Chondrocyte (in vitro differentiated cells): ENCODE measurements around the gene NTN5. TPM values are rescaled to one million over a fixed set of nuclear protein-coding genes. Genes with fewer than 3 reads are reported as not detected.

Experiments used
- DNase-seq: peaks from one replicate; pipeline ENCODE4 v3.0.0; 2021; ENCODE audit warnings: mixed read lengths, low spot score
- H3K27ac Mint-ChIP-seq: one replicate; pipeline ENCODE4 v1.8.0; 2021; ENCODE audit warnings: mild to moderate bottlenecking, moderate library complexity, mixed read lengths; ENCODE audit not compliant: unreplicated experiment
- H3K27me3 Mint-ChIP-seq: 2 replicates; pipeline ENCODE4 v1.8.0; 2021; ENCODE audit warnings: low read depth, mixed read lengths
- H3K36me3 Mint-ChIP-seq: 2 replicates; pipeline ENCODE4 v1.8.0; 2021; ENCODE audit warnings: low read depth, mixed read lengths
- H3K4me1 Mint-ChIP-seq: 2 replicates; pipeline ENCODE4 v1.8.0; 2021; ENCODE audit warnings: low read depth, mild to moderate bottlenecking, mixed read lengths
- H3K4me3 Mint-ChIP-seq: one replicate; pipeline ENCODE4 v1.8.0; 2021; ENCODE audit warnings: mild to moderate bottlenecking, moderate library complexity, mixed read lengths; ENCODE audit not compliant: unreplicated experiment
- H3K9me3 Mint-ChIP-seq: 2 replicates; pipeline ENCODE4 v1.8.0; 2021; ENCODE audit warnings: low read depth, mixed read lengths
- CTCF ChIP-seq: fragments of 200-600 bp; sonication (generic); IDR thresholded peaks from 2 replicates; pipeline ENCODE4 v1.5.0; 2021; ENCODE audit warnings: antibody characterized with exemption, mild to moderate bottlenecking, moderate library complexity
- total RNA-seq: library from RNA; stranded (reverse); gene quantifications from 3 replicates; pipeline ENCODE4 v1.2.1, GENCODE V29; 2021

NTN5 gene
- total RNA-seq, 1 donor from 2014 or later, result 0.97 TPM

- H3K27ac Mint-ChIP-seq, result peak within 1 kb of the TSS; percentile 86
- TF ChIP-seq CTCF, result peak; percentile 89
- H3K36me3 Mint-ChIP-seq, result peaks cover 2% of the 10 kb centered on the region
- H3K27me3 Mint-ChIP-seq, result no peaks in the 10 kb centered on the region
- DNase-seq, result no peak
- peaks cover 30% of the 10 kb centered on the region for H3K4me1 Mint-ChIP-seq
- H3K9me3 Mint-ChIP-seq, result peaks cover 3% of the 10 kb centered on the region
- peak within 1 kb of the TSS; percentile 82 for H3K4me3 Mint-ChIP-seq
Observed at GRCh38 chr19:48646001-48646721, 26.7 kb downstream of the NTN5 start, which contains the start of gene CA11. TSS of gene CA11 (minus strand) at chr19:48646187. CDS start at chr19:48645632, 555 bp downstream.

GRCh38 chr19:48645620-48646000 is 27.2 kb downstream of the NTN5 start:
- peaks cover 30% of the 10 kb centered on the region for H3K4me1 Mint-ChIP-seq
- H3K27me3 Mint-ChIP-seq, result no peaks in the 10 kb centered on the region
- DNase-seq, result no peak
- H3K27ac Mint-ChIP-seq, result peak overlapping the region; percentile 86
- H3K9me3 Mint-ChIP-seq, result no peaks in the 10 kb centered on the region
- no peaks in the 10 kb centered on the region for H3K36me3 Mint-ChIP-seq
- peak overlapping the region; percentile 82 for H3K4me3 Mint-ChIP-seq
- TF ChIP-seq CTCF, result no peak

- H3K36me3 Mint-ChIP-seq, result no peaks in the 10 kb centered on the region
- H3K27me3 Mint-ChIP-seq, result no peaks in the 10 kb centered on the region
- no peak overlapping the region for H3K27ac Mint-ChIP-seq
- no peaks in the 10 kb centered on the region for H3K9me3 Mint-ChIP-seq
- no peak for DNase-seq
- peak overlapping the region; percentile 82 for H3K4me3 Mint-ChIP-seq
- peaks cover 30% of the 10 kb centered on the region for H3K4me1 Mint-ChIP-seq
- TF ChIP-seq CTCF, result no peak
Observed at GRCh38 chr19:48644839-48645619, 27.8 kb downstream of the NTN5 start.

GRCh38 chr19:48644355-48644754 is 28.5 kb downstream of the NTN5 start:
- Mint-ChIP-seq H3K4me3 (no peak overlapping the region), H3K4me1 (peaks cover 28% of the 10 kb centered on the region)

More at GRCh38 chr19:48644355-48644754, 28.5 kb downstream of the NTN5 start:
- no peak for DNase-seq
- no peaks in the 10 kb centered on the region for H3K27me3 Mint-ChIP-seq
- no peak for TF ChIP-seq CTCF
- no peak overlapping the region for H3K27ac Mint-ChIP-seq
- no peaks in the 10 kb centered on the region for H3K36me3 Mint-ChIP-seq
- H3K9me3 Mint-ChIP-seq, result no peaks in the 10 kb centered on the region
